Kidney tubule cell (primary cell): ENCODE measurements around the gene STON2.
A peak's percentile ranks its signal among the peaks of the same experiment; 100 is the strongest.
"Not testable (repeated sequence)": the region's sequence is repeated elsewhere in the genome, so short reads cannot be mapped to it uniquely, and the experiment has no call there.

Source experiments
- DNase-seq: peaks from one replicate; pipeline ENCODE4 v3.0.0-alpha.2; 2018; ENCODE audit warnings: low spot score

STON2 gene

GRCh38 chr14:81380009-81380408, 20.1 kb downstream of the STON2 start:
- not testable (repeated sequence) for DNase-seq

GRCh38 chr14:81371802-81372201, 28.3 kb downstream of the STON2 start:
- DNase-seq, result no peak

- DNase-seq, result no peak
Observed at GRCh38 chr14:81367563-81367962, 32.6 kb downstream of the STON2 start.

GRCh38 chr14:81366884-81367283, 33.2 kb downstream of the STON2 start:
- no peak for DNase-seq

- DNase-seq, result peak; percentile 28
Observed at GRCh38 chr14:81366214-81366613, 33.9 kb downstream of the STON2 start.

- DNase-seq, result no peak
Observed at GRCh38 chr14:81363746-81364378, 36.3 kb downstream of the STON2 start.

- no peak for DNase-seq
Observed at GRCh38 chr14:81353691-81354323, 46.3 kb downstream of the STON2 start.

GRCh38 chr14:81352413-81352812, 47.7 kb downstream of the STON2 start:
- DNase-seq, result no peak

GRCh38 chr14:81351205-81351604, 48.9 kb downstream of the STON2 start:
- no peak for DNase-seq

- no peak for DNase-seq
Observed at GRCh38 chr14:81350344-81351130, 49.6 kb downstream of the STON2 start.

GRCh38 chr14:81348061-81348460, 52.1 kb downstream of the STON2 start:
- no peak for DNase-seq

GRCh38 chr14:81345781-81346180, 54.3 kb downstream of the STON2 start:
- DNase-seq, result no peak

- DNase-seq, result no peak
Observed at GRCh38 chr14:81344481-81345160, 55.5 kb downstream of the STON2 start.

GRCh38 chr14:81343701-81344100, 56.4 kb downstream of the STON2 start:
- DNase-seq, result no peak

- DNase-seq, result no peak
Observed at GRCh38 chr14:81342850-81343580, 57.1 kb downstream of the STON2 start.

GRCh38 chr14:81341781-81342180, 58.3 kb downstream of the STON2 start:
- no peak for DNase-seq

- no peak for DNase-seq
Observed at GRCh38 chr14:81341370-81341769, 58.8 kb downstream of the STON2 start.

- no peak for DNase-seq
Observed at GRCh38 chr14:81340201-81340600, 59.9 kb downstream of the STON2 start.

GRCh38 chr14:81337073-81337472, 63.1 kb downstream of the STON2 start:
- no peak for DNase-seq

- DNase-seq, result peak; percentile 18
Observed at GRCh38 chr14:81336009-81336408, 64.1 kb downstream of the STON2 start.

GRCh38 chr14:81332725-81333124, 67.4 kb downstream of the STON2 start:
- no peak for DNase-seq
